H1 (cell line): ENCODE results near the gene WWP2. TPM values are rescaled to one million over a fixed set of nuclear protein-coding genes. Genes with fewer than 3 reads are reported as not detected.

Experiments
- CTCF ChIA-PET: fragments of 300-600 bp; sonication (Branson Sonifier 250); formaldehyde crosslinking; loops from one replicate; lab custom pipeline; 2021; ENCODE audit not compliant: partially characterized antibody; lab: Charles Lee
- POLR2A ChIA-PET: fragments of 300-600 bp; sonication (Branson Sonifier 250); formaldehyde crosslinking; loops from one replicate; lab custom pipeline; 2021; ENCODE audit warnings: inconsistent platforms; ENCODE audit not compliant: partially characterized antibody; lab: Charles Lee
- DNase-seq, 2 experiments: peaks; one replicate each; pipeline versions ENCODE4 v3.0.0 to v3.0.0-alpha.2; 2010 to 2022; ENCODE audit warnings: low spot score in 2 of 2, low read depth in 1 of 2, mixed read lengths in 1 of 2
- FAIRE-seq: peaks from 2 replicates; lab custom pipeline; 2011; peaks lifted over from hg19 to GRCh38; lab: Jason Lieb, UNC
- H2AFZ ChIP-seq: 2 replicates; pipeline ENCODE4 v1.8.1; 2012; ENCODE audit warnings: low read length, inconsistent platforms
- H2AK5ac ChIP-seq: 2 replicates; pipeline ENCODE4 v1.6.1; 2013; ENCODE audit warnings: low read depth, low read length
- H2BK120ac ChIP-seq: replicated peaks from 2 replicates; pipeline ENCODE3; 2013; ENCODE audit warnings: low read depth, low read length, inconsistent platforms
- H2BK12ac ChIP-seq: 2 replicates; pipeline ENCODE4 v1.6.1; 2013; ENCODE audit warnings: low read depth, low read length
- H2BK15ac ChIP-seq: 2 replicates; pipeline ENCODE4 v1.6.1; 2013; ENCODE audit warnings: low read length
- H2BK20ac ChIP-seq: 2 replicates; pipeline ENCODE4 v1.6.1; 2013; ENCODE audit warnings: low read length
- H2BK5ac ChIP-seq: 2 replicates; pipeline ENCODE4 v1.6.1; 2013; ENCODE audit warnings: low read depth, low read length
- H3K14ac ChIP-seq: 2 replicates; pipeline ENCODE4 v1.6.1; 2013; ENCODE audit warnings: inconsistent platforms; ENCODE audit not compliant: insufficient read length
- H3K18ac ChIP-seq: 2 replicates; pipeline ENCODE4 v1.6.1; 2013; ENCODE audit warnings: low read length; ENCODE audit errors: extremely low read depth
- H3K23ac ChIP-seq: 2 replicates; pipeline ENCODE4 v1.6.1; 2013; ENCODE audit warnings: inconsistent platforms; ENCODE audit not compliant: insufficient read length
- H3K23me2 ChIP-seq: 2 replicates; pipeline ENCODE4 v1.6.1; 2013; ENCODE audit warnings: low read depth, low read length
- H3K27ac ChIP-seq: 2 replicates; pipeline ENCODE4 v1.6.1; 2011; ENCODE audit warnings: low read depth, low read length, inconsistent platforms
- H3K27me3 ChIP-seq, 4 experiments: replicated peaks in 1 of 4; 1 replicate in 1 of 4; 2 replicates in 3 of 4; pipeline versions ENCODE4 v1.6.1 to v1.8.1; 2011 to 2013; ENCODE audit warnings: low read length in 3 of 4, mild to moderate bottlenecking in 3 of 4, inconsistent platforms in 2 of 4, mixed read lengths in 2 of 4, moderate library complexity in 1 of 4; ENCODE audit not compliant: control insufficient read depth in 3 of 4, insufficient read depth in 3 of 4; ENCODE audit errors: extremely low read depth in 1 of 4
- H3K36me3 ChIP-seq, 4 experiments: 2 replicates each; pipeline versions ENCODE4 v1.6.1 to v1.8.1; 2011 to 2013; ENCODE audit warnings: mild to moderate bottlenecking in 4 of 4, low read length in 3 of 4, moderate library complexity in 2 of 4, control low read depth in 1 of 4, inconsistent platforms in 1 of 4; ENCODE audit not compliant: insufficient read depth in 4 of 4, control insufficient read depth in 2 of 4
- H3K4ac ChIP-seq: replicated peaks from 2 replicates; pipeline ENCODE3; 2013; ENCODE audit warnings: low read length, low read depth, mixed read lengths, inconsistent platforms; ENCODE audit not compliant: insufficient read length
- H3K4me1 ChIP-seq, 4 experiments: replicated peaks in 1 of 4; 1 replicate in 1 of 4; 2 replicates in 3 of 4; pipeline versions ENCODE4 v1.6.1 to v1.8.1; 2011 to 2013; ENCODE audit warnings: low read length in 3 of 4, inconsistent platforms in 2 of 4, mixed read lengths in 1 of 4; ENCODE audit not compliant: insufficient read depth in 4 of 4, control insufficient read depth in 3 of 4
- H3K4me2 ChIP-seq, 2 experiments: 2 replicates each; pipeline versions ENCODE4 v1.6.1 to v1.8.1; 2011 to 2013; ENCODE audit warnings: low read depth in 2 of 2, low read length in 2 of 2, control low read depth in 1 of 2, inconsistent platforms in 1 of 2, mild to moderate bottlenecking in 1 of 2; ENCODE audit not compliant: insufficient read depth in 1 of 2
- H3K4me3 ChIP-seq, 4 experiments: fragments of 200-600, 300-600 bp in 1 of 4; sonication (generic), shearing (Covaris generic), sonication (Bioruptor Twin) in 1 of 4; 2 replicates each; pipeline versions ENCODE4 v1.5.1 to v1.8.1; 2011 to 2016; ENCODE audit warnings: low read length in 4 of 4, low read depth in 3 of 4, control low read depth in 2 of 4, inconsistent platforms in 2 of 4, mild to moderate bottlenecking in 2 of 4, mixed read lengths in 1 of 4, moderate library complexity in 1 of 4; ENCODE audit not compliant: insufficient read depth in 2 of 4; ENCODE audit errors: extremely low read depth in 1 of 4
- H3K56ac ChIP-seq: replicated peaks from 2 replicates; pipeline ENCODE3; 2013; ENCODE audit warnings: low read depth, mild to moderate bottlenecking, mixed read lengths, low read length, inconsistent platforms; ENCODE audit not compliant: insufficient read length
- H3K79me1 ChIP-seq: 2 replicates; pipeline ENCODE4 v1.6.1; 2013; ENCODE audit warnings: low read depth, low read length, control low read depth
- H3K79me2 ChIP-seq, 2 experiments: 2 replicates each; pipeline versions ENCODE4 v1.6.1 to v1.8.1; 2012 to 2013; ENCODE audit warnings: low read length in 2 of 2, mild to moderate bottlenecking in 2 of 2, inconsistent platforms in 1 of 2; ENCODE audit not compliant: insufficient read depth in 2 of 2, control insufficient read depth in 1 of 2
- H3K9ac ChIP-seq, 4 experiments: replicated peaks in 1 of 4; 1 replicate in 1 of 4; 2 replicates in 3 of 4; pipeline versions ENCODE4 v1.6.1 to v1.8.1; 2011 to 2013; ENCODE audit warnings: low read depth in 3 of 4, low read length in 3 of 4, control low read depth in 2 of 4, mild to moderate bottlenecking in 2 of 4, moderate library complexity in 2 of 4, inconsistent platforms in 1 of 4; ENCODE audit errors: extremely low read depth in 1 of 4
- H3K9me3 ChIP-seq, 2 experiments: 2 replicates each; pipeline versions ENCODE4 v1.6.1 to v1.8.1; 2012 to 2013; ENCODE audit warnings: mild to moderate bottlenecking in 2 of 2, moderate library complexity in 2 of 2, control low read depth in 1 of 2, inconsistent platforms in 1 of 2, low read depth in 1 of 2, low read length in 1 of 2, mixed read lengths in 1 of 2; ENCODE audit not compliant: insufficient read depth in 2 of 2
- H4K20me1 ChIP-seq, 2 experiments: replicated peaks in 1 of 2; 2 replicates each; pipeline versions ENCODE3 to v1.8.1; 2011 to 2013; ENCODE audit warnings: inconsistent platforms in 2 of 2, low read length in 2 of 2, mild to moderate bottlenecking in 1 of 2; ENCODE audit not compliant: insufficient read depth in 2 of 2, control insufficient read depth in 1 of 2
- H4K5ac ChIP-seq: 2 replicates; pipeline ENCODE4 v1.6.1; 2013; ENCODE audit warnings: low read length, low read depth, mixed read lengths, inconsistent platforms; ENCODE audit not compliant: insufficient read length
- H4K8ac ChIP-seq: 2 replicates; pipeline ENCODE4 v1.8.0; 2013; ENCODE audit warnings: mild to moderate bottlenecking, moderate library complexity, low read length, inconsistent platforms; ENCODE audit not compliant: insufficient read depth; ENCODE audit errors: extremely low read depth
- H4K91ac ChIP-seq: replicated peaks from 2 replicates; pipeline ENCODE3; 2013; ENCODE audit warnings: low read length, mixed read lengths, inconsistent platforms; ENCODE audit not compliant: insufficient read length
- CBX8 ChIP-seq: fragments of 300-800, 300-1000 bp; sonication (generic); IDR thresholded peaks from 2 replicates; pipeline ENCODE4 v1.7.1; 2016; ENCODE audit warnings: low read depth, low read length, borderline replicate concordance
- CEBPB ChIP-seq: IDR thresholded peaks from 2 replicates; pipeline ENCODE4 v1.6.1; 2012; ENCODE audit warnings: low read depth, low read length
- CHD1 ChIP-seq: IDR thresholded peaks from 2 replicates; pipeline ENCODE4 v1.6.1; 2012; ENCODE audit warnings: low read depth, low read length, improper control_type of control experiment
- FOSL1 ChIP-seq: IDR thresholded peaks from 2 replicates; pipeline ENCODE4 v1.6.1; 2011; ENCODE audit warnings: mild to moderate bottlenecking, low read depth, low read length, moderate library complexity; ENCODE audit not compliant: insufficient read depth
- KDM4A ChIP-seq: IDR thresholded peaks from one replicate; pipeline ENCODE4 v1.7.1; 2012; ENCODE audit warnings: low read depth, mild to moderate bottlenecking, moderate library complexity, low read length, inconsistent platforms; ENCODE audit not compliant: severe bottlenecking
- KDM5A ChIP-seq: fragments of 200-600 bp; IDR thresholded peaks from 2 replicates; pipeline ENCODE4 v1.7.1; 2012; ENCODE audit warnings: mild to moderate bottlenecking, low read length, inconsistent platforms, mixed read lengths
- NRF1 ChIP-seq: IDR thresholded peaks from 2 replicates; pipeline ENCODE4 v1.6.1; 2011; ENCODE audit warnings: mild to moderate bottlenecking, low read depth, low read length, improper control_type of control experiment
- POLR2A ChIP-seq, 2 experiments: IDR thresholded peaks; 1 replicate in 1 of 2; 2 replicates in 1 of 2; pipeline ENCODE4 v1.6.1; 2011; ENCODE audit warnings: low read depth in 2 of 2, low read length in 2 of 2, mild to moderate bottlenecking in 2 of 2; ENCODE audit errors: control extremely low read depth in 1 of 2
- RBBP5 ChIP-seq: IDR thresholded peaks from 2 replicates; pipeline ENCODE4 v1.7.1; 2012; ENCODE audit warnings: low read depth, mild to moderate bottlenecking, inconsistent platforms, low read length, moderate library complexity, borderline replicate concordance
- RNF2 ChIP-seq: fragments of 200-900, 300-1000 bp; sonication (generic); IDR thresholded peaks from 2 replicates; pipeline ENCODE4 v1.7.1; 2016; ENCODE audit warnings: borderline replicate concordance, low read depth, mild to moderate bottlenecking, antibody characterized with exemption, low read length; ENCODE audit not compliant: poor library complexity, severe bottlenecking; ENCODE audit errors: missing control alignments
- SP4 ChIP-seq: IDR thresholded peaks from 2 replicates; pipeline ENCODE4 v1.6.1; 2012; ENCODE audit warnings: low read length, inconsistent platforms
- WGBS, 2 experiments: shearing (Covaris generic) in 1 of 2; methylation state at CpG; one replicate each; pipeline versions ENCODE4 v1.1.6 to v1.1.7; 2013 to 2015; ENCODE audit warnings: low lambda C conversion rate in 2 of 2, mixed read lengths in 2 of 2, inconsistent platforms in 1 of 2, low coverage in 1 of 2, missing lambda C conversion rate in 1 of 2; ENCODE audit not compliant: insufficient replicate concordance in 2 of 2, insufficient coverage in 1 of 2, insufficient read length in 1 of 2; ENCODE audit errors: extremely low coverage in 1 of 2, missing lambda C conversion rate in 1 of 2; 5-methylcytosine and 5-hydroxymethylcytosine counted together
- polyA plus RNA-seq, 7 experiments: library from polyadenylated mRNA; depleted of rRNA in 3 of 7; stranded (reverse) in 5 of 7; unstranded in 2 of 7; fragments of >200 nt in 5 of 7; fragments of 200-250 nt in 2 of 7; gene quantifications; 1 replicate in 5 of 7; 2 replicates in 1 of 7; 4 replicates in 1 of 7; pipeline versions ENCODE4 v1.2.1 to v1.2.3, GENCODE V29; 2011 to 2013; ENCODE audit warnings: missing spikeins in 2 of 7, mixed read lengths in 2 of 7
- total RNA-seq: library from RNA; stranded (reverse); fragmentation: NEBNext Ultra II Directional; extraction: Animal tissue kit (Norgen Biotek cat#: 25700); gene quantifications from 2 replicates; pipeline ENCODE4 v1.2.1, GENCODE V29; 2021
- TF ChIP-seq, protein P1 (sequence below): IDR thresholded peaks from 2 replicates; pipeline ENCODE4 v1.6.1; 2012; ENCODE audit warnings: inconsistent platforms

The WWP2 gene
- total and polyA plus RNA-seq, 2 of the 8 experiments (the other 6 are each of a cell fraction or from before 2014, with no cell fraction given) = 14.1 to 42.2 TPM

DNA sequence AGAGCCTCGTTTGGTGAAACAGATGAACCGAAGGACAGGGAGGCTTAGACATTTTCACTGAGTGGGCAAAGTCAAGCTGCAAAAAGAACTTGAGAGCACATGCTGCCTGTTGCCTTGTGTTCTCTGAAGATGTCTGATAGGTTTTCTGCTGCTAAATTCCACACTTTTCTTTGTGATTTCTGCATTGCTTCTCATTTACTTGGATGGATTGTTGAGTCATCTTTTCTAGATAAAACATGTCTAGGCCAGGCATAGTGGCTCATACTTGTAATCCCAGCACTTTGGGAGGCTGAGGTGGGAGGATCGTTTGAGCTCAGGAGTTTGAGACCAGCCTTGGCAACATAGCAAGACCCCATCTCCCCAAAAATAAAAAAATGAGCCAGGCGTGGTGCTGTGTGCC, 108.6 kb downstream of the WWP2 start:
- H3K36me3 ChIP-seq = peaks cover 0 to 3% (median 0%) of the 10 kb centered on the region in 4 experiments; a peak in 3 of 8 replicates
- FAIRE-seq (no peak), DNase-seq (no peak)
- H3K79me1 ChIP-seq = peaks cover 3% of the 10 kb centered on the region; the same call in 1 of the 2 replicates
- H2AK5ac ChIP-seq = no peak overlapping the region
- H2BK20ac ChIP-seq = no peak overlapping the region
- H3K23ac ChIP-seq = no peak overlapping the region
- no peak overlapping the region for H2BK12ac ChIP-seq
- H3K4me3 ChIP-seq = no peak overlapping the region
- no peaks in the 10 kb centered on the region for H3K79me2 ChIP-seq
- H3K4me1 ChIP-seq = no peaks in the 10 kb centered on the region
- H3K27me3 ChIP-seq = no peaks in the 10 kb centered on the region
- ChIA-PET CTCF (interaction anchor here (0.7 to 5.4 kb wide), 9 partner anchors 10 to 1044 kb away, joined by 3 to 31 read pairs (median 6); no protein-coding TSS in a partner anchor), POLR2A (interaction anchor here (1.6 kb wide), 1 partner anchor 14 kb away, joined by 6 read pairs; no protein-coding TSS in a partner anchor)
- H3K56ac ChIP-seq = no peak overlapping the region
- H2BK5ac ChIP-seq = no peak overlapping the region
- H4K20me1 ChIP-seq = no peaks in the 10 kb centered on the region
- no peak overlapping the region for H3K9ac ChIP-seq
- H3K23me2 ChIP-seq = no peaks in the 10 kb centered on the region; the same call in 1 of the 2 replicates
- no peak overlapping the region for H4K5ac ChIP-seq
- H3K9me3 ChIP-seq = no peaks in the 10 kb centered on the region
- H3K4ac ChIP-seq = no peak overlapping the region
- H2BK120ac ChIP-seq = no peak overlapping the region
- no peak overlapping the region for H3K4me2 ChIP-seq
- no peak overlapping the region for H3K14ac ChIP-seq
- H2BK15ac ChIP-seq = no peak overlapping the region
- no peak overlapping the region for H4K8ac ChIP-seq
- no peak overlapping the region for H3K18ac ChIP-seq
- H3K27ac ChIP-seq = no peak overlapping the region
- WGBS, 2 experiments = 91% methylated on average over 4 of the region's 4 CpGs; no CpG with 5 or more reads in 1 of the 2 experiments
- H4K91ac ChIP-seq = no peak overlapping the region
- no peak overlapping the region for H2AFZ ChIP-seq
- TF ChIP-seq SP4 (no peak), FOSL1 (no peak), RBBP5 (no peak), CHD1 (no peak), CEBPB (no peak), RNF2 (no peak), CBX8 (no peak), KDM5A (no peak), NRF1 (no peak), POLR2A (IDR thresholded peaks at IDR 0.05; ENCODE audit: control extremely low read depth in 1 of 2, low read depth in 2 of 2, low read length in 2 of 2) (no peak), KDM4A (no peak)
- TF ChIP-seq, protein P1, sequence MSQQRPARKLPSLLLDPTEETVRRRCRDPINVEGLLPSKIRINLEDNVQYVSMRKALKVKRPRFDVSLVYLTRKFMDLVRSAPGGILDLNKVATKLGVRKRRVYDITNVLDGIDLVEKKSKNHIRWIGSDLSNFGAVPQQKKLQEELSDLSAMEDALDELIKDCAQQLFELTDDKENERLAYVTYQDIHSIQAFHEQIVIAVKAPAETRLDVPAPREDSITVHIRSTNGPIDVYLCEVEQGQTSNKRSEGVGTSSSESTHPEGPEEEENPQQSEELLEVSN = no peak
